HG02678 (cell line): ENCODE results near the gene CHN2.

Experiments used
- ATAC-seq: cut with Tn5 transposase; IDR thresholded peaks from one replicate; pipeline ENCODE4 v1.9.1; 2021; ENCODE audit warnings: mild to moderate bottlenecking, moderate library complexity; ENCODE audit not compliant: unreplicated experiment

CHN2 gene

DNA sequence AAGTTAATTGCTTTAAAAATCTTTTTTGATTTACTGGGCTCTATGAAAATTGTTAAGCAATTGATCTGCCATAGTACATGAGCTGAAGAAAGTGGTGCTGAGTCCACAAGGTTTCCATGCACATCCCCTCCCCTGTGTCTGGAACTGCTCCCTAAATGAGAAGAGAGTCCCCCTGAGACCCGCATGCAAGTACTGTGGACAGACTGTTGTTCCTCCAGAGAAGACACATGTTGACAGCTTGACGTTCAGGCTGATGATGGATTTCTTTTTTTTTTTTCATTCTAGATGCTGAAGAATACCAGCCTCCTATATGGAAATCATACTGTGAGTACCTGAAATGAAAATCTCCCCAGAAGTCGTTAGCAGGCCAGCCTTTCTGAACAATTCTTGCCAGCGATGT is 159.8 kb downstream of the CHN2 start:
- no peak for ATAC-seq

DNA sequence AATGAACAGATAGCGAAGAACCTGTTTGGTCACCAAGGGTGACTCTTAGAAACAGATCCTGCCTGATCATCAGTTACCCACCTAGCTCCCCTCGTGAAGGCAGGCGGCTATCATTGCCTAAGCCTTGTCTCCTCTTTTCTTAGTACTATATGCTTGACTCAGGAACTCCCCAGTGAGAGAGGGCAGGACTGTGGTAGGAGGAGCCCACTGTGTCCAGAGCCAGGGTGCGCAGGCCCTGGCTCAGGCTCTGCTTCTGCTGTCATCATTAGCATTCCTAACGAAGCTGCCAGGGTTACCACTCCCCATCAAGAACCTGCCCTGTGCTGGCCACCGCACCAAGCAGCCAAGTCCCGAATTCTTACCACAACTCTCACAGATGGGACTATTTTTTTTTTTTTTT is 160.8 kb downstream of the CHN2 start:
- no peak for ATAC-seq

DNA sequence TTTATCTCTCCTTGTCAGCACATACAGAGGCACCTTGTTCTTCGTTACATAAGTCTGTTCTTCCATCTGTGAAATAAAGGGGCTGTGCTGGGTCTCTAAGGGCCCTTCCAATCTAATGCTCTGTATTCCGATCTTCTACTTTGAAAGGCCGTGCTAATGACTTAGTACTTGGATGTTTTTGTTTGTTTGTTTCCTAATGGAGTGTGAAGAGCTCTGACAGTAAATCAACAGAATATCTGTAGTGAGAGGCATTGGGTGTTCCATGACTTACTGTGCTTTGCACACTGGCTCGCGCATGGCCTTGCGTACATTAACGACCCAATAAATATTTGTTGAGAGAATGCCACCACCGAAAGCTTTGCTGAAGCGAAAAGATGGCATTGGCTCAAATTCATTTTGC is 162.1 kb downstream of the CHN2 start:
- ATAC-seq = no peak

DNA sequence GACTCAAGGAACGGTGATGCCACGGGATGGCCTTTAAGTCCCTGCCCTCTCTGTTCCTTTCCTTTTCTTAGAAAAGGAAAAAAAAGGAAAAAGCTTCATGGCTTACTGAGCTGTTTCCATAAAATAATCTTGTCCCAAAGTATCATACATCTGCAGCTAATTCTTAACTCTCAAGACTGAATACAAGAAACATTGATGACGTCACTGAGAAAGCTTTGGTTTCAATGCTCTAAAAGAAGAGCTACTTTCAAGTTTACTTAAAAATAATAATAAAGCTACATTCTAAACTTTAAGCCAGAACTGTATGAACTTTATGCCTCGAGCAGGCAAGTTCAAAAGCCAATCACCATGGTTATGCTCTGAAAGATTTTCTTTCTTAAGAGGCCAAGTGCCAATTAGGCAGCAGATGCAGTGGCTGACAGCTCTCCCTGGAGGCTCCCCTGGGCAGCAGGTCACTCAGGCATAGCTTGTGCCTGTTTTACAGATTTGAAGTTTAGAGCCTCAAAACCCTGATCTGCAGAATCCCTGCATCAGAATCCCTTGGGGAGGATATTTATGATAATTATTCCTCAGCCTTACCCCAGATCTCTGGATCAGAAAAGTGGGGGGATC is 165.0 kb downstream of the CHN2 start:
- ATAC-seq = no peak

DNA sequence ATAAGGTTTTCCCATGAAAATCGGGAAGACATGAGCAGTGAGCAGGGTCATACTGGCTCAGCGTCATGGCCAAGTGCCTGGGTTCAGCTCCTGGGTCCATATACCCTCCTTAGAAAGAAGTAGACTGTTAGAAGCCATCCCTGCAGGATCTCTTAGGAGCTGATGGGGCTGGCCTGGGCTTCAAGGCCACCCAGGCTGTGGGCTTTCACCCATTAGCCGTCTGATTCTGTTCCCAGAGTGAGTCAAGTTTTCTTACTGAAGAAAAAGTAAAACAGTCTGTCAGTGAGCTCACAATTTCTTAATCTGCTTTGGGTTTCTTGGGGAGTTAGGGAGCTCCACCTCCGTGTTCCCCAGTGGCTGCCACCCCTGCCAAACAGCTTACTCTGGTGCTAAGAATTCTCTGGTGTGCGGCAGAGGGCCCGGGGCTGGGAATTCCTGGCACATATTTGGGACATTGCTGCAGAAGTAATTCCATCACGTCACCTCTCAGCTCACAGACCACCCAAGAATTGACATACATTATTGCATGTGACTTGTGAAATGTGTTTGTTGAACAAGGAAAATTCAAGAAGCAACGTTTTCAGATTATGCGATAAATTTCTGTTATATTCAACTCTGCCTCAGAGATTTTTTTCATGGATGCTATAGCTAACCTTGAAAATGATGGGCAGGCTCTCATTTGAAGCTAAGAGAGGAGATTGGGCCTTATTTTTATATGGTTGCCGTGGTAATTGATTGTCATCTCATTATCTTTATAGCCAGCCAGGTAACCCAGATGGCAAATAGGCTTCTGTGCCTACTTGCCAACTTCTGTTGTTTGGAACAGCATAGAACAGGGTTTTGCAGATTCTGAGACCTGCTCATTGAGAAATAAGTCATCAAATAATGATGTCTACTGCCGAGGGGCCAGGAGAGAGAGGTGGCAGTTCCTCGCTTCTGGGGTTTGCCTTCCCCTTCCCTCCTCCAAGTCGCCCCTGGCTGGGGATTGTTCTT is 166.4 kb downstream of the CHN2 start:
- no peak for ATAC-seq

DNA sequence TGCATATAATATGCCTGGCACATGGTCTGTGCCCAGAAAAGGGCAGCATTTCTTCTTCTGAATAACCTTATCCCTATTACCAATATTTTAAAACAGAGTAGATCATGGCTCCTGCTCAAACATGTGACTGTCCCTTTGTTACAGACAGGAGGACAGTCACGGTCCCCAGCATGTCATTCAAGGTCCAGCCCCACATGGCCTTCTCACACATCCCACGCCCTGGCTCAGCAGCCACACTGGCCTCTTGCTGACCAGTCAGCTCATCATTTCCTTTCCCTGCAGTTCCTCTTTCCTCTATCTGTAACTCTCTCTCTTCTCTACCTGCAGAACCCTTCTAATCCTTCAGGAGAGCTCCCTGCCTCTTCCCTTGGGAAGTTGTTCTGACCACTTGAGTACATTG is 167.8 kb downstream of the CHN2 start:
- ATAC-seq = no peak

DNA sequence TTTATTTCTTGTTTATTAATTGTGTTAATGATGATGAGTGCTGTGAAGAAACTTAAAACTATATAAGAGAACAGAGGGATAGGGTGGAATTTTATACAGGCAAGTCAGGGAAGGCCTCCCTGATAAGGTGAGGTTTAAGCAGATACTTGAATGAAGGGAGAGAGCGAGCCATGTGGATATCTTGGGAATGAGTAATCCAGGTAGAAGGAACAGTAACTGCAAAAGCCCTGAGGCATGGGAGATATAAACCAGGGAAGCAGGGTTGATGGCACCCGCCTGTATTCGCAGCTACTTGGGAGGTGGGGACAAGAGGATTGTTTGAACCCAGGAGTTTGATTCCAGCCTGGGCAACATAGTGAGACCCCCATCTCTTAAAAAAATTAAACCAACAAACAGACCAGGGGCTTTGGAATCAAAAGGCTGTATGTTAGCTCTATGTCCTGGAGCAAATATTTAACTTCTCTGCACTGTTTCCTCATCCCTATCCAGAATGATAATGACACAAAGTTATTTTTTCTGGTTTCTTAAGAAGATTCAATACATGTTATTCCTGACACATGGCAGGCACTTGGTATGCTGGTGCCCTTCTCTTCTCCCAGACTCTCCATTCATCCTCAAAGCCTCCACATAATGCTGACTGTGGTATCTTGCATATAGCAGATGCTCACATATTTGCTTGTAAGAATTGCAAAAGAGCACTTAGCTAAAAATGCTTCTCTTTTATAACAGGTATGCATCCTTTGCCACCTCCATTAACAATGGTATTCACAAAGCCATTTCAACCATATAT is 169.3 kb downstream of the CHN2 start:
- ATAC-seq = no peak

DNA sequence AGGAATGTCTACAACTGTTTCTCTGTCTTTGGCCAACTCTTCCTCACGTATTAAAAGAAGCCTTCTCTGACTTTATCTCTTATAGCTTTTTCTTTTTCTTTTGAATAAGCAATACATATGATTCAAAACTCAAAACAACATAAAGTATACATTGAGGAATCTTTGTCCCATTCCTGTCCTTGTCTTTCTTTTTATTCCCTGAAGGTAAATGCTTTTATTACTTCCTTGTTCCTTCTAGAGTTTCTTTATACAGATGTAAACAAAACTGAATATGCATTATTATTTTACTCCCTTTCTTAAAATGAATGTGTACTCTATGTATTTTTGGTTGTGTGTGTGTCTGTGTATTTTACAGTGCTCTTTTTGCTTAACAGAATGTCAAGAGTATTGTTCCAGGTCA is 170.1 kb downstream of the CHN2 start:
- ATAC-seq = no peak

DNA sequence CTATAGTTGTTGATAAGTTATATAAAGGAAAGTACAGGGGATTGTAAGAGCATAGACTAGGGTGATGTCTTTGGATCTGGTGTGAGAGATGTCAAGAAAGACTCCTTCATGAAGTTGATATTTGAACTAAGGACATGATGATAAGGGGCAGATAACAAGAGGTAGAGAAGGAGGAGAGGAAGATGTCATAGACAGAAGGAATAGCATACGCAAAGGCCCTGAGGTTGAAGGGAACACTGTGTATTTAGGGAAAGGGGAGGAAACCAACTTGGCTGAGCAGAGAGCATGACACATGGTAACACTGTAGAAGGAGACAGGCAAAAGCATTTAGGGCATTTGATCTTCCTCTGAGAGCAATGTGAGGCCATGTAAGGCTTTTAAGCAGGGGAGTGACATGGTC is 170.8 kb downstream of the CHN2 start:
- no peak for ATAC-seq

DNA sequence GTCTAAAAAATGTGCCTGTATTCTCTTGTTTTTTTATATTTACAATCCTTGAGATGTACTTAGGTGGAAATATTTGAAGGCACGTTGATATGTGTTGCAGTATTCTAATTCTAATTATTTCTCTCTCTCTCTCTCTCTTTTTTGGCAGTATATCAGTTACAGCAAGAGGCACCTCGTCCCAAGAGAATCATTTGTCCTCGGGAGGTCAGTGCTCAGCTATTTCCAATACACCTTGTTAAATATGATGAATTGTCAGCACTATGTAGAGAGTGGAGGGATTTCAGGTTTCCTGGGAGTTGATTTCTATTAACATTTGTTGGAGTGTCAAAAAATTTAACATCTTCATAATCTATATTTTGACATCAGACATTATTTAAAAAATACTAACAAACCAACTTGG is 173.2 kb downstream of the CHN2 start:
- ATAC-seq = no peak

DNA sequence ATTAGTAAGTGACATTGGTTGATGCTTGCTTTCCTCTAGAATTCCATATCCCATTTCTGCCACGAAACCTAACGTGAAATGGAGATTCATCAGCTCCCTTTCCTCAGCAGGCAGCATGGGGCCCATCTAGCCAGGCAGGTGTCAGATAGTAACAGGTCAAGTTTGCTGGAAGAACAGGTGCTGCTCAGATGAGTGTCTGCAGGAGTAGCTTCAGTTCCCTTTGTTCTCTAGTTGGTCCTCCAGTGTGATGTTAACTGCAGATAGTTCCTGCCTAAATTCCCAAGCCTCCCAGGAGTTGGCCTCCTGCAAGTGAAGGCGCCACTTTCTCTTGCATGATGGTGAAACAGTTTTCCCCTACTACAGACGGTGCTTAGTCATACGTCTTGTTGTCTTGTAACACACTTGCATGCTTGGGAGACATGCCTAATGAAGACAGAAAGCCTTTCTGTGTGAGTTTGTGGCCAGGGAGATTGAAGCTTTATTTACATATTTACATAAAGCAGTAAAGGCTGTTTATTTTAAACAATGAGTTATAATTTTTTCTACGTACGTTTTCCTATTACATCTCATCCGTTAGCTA is 175.4 kb downstream of the CHN2 start:
- ATAC-seq = no peak

DNA sequence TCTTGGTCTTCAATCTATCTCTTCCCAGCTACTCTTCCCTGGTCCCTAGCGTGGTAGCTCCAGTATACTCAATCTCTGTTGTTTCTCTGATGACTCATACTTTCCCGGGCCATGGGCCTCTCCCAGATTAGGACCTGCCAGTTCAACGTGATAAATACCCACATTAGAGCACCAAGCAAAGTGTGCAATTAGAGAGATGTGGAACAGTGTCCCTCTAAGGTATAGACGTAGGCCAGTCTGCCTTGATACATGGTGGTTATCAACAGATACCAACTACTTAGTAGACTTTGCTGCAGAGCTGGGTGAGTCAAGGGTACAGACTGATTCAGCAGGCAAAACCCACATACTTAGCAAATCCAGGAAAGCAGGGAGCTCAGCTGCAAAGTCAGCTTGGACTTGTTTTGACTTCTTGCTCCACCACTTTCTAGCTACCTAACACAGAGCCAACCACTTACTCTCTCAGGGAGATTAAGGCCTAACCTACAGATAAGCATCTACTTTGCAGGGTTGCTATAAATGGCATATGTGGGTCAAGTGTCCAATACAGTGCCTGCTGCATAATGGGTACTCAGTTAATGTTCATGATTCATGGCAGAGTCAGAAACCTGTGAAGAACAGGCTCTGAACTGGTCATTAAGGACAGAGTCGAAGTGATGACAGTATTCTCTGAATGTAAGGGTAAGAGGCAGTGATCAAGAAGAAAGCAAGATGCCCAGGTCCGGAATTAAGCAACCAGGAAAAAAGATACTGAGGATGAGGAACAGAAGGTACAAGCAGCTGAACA is 176.1 kb downstream of the CHN2 start:
- ATAC-seq = no peak

DNA sequence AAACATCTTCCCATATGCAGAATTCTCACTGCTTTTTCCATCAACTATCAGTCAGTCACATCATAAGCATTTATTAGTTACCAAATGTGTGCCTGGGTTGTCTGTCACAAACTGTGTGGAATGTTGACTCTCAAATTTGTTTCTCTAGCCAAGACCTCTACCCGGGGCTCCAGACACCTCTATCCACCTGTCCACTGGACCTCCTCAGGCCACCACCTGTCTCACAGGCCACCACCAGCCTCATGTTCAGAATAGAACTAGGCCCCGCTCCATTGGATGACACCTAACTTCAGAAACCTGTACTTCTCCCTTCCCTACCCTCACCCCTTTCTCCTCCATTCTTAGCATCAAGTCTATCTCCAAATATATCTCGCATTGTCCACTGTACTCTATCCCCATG is 176.9 kb downstream of the CHN2 start:
- no peak for ATAC-seq

DNA sequence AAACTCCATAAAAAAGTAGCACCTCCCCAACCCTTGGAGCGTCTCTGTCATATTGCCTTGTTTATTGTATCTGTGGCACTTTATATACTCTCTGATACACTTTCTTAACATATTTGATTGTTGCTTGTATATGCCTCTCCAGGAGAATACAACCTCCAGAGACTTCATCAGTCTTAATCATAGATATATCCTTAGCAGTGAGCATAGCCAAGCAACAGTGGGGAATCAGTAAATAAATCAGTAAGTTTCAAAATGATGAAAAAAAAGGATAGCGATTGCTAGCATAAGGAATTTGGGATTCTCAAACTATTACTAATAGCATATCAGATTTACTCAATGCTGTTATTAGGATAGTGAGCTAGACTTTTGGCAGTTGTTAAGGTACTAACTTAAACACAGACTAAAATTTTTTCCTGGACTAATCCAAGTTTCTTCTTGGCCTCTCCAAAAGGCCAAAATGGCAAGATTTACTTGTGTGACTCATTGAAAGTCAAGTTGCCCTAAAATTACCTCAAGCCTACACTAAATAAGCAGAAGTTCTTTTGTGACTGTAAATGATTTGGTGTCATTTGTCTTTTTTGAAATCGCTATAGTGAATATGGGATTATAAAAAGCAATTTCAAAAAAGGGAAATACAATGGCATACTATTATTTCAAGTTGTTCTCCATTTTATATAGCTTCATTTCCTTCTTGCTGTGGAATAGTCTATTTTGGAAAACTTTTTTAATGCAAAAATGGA is 177.9 kb downstream of the CHN2 start:
- no peak for ATAC-seq

DNA sequence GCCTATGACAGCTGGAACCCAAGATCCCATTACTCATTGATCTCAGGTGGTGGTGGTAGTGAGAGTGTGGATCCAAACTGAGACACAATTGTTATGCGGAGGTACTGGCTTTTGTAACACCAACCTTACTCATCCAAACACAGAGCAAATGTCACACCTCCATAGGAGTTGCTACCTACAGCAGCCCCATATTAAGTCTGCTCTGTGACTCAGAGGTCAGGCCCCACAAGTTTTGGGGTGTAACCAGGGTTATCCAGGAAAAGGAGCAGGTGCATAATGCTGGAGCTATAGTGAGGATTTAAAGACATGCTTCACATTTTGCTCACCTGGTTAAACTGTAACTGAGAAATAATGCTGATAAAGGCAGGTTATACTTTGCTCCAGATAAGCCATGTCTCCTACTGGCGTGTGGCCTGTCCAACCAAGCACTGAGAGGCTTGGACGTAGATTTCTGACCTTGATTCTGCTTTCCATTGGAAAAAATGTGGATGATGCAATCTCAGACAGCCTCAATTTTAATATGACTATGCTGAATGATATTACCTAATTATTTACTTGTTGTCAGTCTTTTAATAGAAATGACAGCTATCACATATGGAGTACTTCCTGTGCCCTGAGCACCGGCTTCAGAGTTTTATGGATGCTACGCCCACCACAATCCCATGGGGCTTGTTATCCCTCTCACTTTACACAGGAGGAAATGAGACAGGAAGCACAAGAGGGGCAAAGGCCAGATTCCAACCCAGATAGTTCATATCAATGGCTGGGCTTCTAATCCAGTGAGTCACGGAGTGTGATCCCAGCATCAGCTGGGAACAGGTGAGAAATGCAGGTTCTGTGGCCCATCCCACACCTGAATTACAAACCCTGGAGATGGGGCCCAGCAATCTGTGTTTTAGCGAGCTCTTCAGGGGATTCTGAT is 181.3 kb downstream of the CHN2 start:
- ATAC-seq = no peak

DNA sequence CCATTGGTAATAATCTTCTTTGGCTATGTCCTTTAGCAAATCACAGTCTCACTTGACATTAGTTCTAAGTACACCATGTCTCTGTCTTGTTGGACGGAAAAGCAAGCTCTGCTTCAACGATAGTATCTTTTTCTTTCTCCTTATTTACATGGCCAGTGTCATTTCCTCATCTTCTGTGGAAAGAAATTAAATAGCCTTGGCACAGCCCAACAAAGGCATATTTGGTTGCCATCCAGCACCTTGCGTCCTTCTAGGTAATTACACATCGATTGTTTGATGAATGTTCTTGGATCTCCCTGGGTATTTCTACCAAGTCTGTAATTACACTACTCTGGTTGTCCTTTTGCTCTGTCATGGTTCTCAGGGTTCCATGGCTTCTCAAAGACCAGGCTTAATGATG is 183.1 kb downstream of the CHN2 start:
- no peak for ATAC-seq

DNA sequence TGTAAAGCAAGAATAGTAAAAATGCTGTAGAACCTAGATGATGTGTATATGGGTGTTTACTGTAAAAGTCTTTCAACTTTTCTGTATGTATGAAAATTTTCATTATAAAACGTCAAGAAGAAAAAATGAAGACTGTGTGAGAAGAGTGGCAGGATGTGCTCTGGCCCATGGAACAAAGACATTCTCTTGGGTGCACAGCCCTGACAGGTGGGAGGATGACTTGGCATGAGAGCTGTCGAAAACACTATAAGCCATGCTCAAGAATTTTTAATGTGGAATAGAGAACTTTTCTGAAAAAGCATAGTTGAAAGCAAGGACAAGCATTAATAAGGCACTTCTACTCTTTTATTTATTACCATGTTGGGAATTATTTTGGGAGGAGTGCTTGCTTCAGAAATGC is 185.0 kb downstream of the CHN2 start:
- ATAC-seq = no peak

DNA sequence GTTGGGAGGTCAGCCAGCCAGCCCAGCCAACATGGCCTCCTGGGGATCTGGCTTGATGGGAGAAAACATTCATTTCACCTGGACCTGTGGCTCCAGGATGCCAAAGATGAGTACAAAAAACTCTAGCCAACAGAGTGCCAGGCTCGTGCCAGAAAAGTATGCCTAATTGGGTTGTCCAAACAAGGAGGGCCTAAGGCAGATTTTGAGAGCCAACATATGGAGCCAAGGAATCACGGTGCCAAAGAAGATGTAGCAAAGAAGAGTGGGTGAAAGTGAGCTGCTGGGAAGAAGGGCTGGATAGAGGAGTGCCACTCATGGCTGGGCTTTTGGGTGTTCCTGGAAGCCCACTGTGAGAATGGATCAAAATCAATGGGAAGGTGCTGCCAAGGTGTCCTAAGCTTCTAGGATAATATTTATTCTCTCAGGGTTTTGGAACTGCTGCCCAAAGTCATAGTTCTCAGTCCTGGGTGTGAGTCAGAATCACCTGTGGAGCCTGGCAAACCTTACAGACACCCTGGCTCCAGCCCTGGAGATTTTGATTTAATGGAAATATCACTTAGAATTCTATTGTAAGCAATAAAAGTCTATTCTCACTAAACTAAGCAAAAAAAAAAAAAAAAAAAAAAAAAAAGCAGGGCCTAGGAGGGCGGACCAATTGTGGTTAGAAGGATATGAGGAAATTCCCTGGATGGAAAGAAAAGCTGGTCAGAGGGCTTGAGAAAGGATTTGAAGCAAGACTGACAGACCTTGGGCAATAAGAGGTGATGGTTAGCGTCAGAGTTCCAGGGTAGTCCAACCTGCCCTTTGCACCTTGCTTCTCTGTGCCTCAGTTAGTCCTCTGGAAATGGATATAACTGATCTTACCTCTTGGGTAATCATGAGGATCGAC is 186.9 kb downstream of the CHN2 start:
- no peak for ATAC-seq
